H9 (cell line): ENCODE data around the gene PLEKHA7. TPM values are rescaled to one million over a fixed set of nuclear protein-coding genes. Genes with fewer than 3 reads are reported as not detected.

Source experiments
- DNase-seq: peaks from one replicate; pipeline ENCODE4 v3.0.0-alpha.2; 2017
- H2AFZ ChIP-seq: one replicate; pipeline ENCODE4 v1.6.1; 2013; ENCODE audit warnings: mild to moderate bottlenecking, low read length, control low read depth, moderate library complexity
- H2AK5ac ChIP-seq: 2 replicates; pipeline ENCODE4 v1.6.1; 2013; ENCODE audit warnings: low read length, control low read depth, mixed read lengths; ENCODE audit not compliant: insufficient read length
- H2BK120ac ChIP-seq: one replicate; pipeline ENCODE4 v1.6.1; 2013; ENCODE audit warnings: low read depth, mild to moderate bottlenecking, low read length, control low read depth, inconsistent platforms; ENCODE audit not compliant: poor library complexity, severe bottlenecking
- H2BK12ac ChIP-seq: 2 replicates; pipeline ENCODE4 v1.6.1; 2013; ENCODE audit warnings: low read length, control low read depth, mixed read lengths, low read depth; ENCODE audit not compliant: insufficient read length
- H2BK15ac ChIP-seq: 2 replicates; pipeline ENCODE4 v1.6.1; 2013; ENCODE audit warnings: low read depth, low read length, control low read depth
- H2BK20ac ChIP-seq: one replicate; pipeline ENCODE4 v1.6.1; 2013; ENCODE audit warnings: low read depth, mild to moderate bottlenecking, low read length, control low read depth, inconsistent platforms; ENCODE audit not compliant: poor library complexity, severe bottlenecking
- H2BK5ac ChIP-seq: 2 replicates; pipeline ENCODE4 v1.6.1; 2013; ENCODE audit warnings: low read length, control low read depth, mixed read lengths; ENCODE audit not compliant: insufficient read length
- H3K14ac ChIP-seq: 2 replicates; pipeline ENCODE4 v1.6.1; 2013; ENCODE audit warnings: low read length, control low read depth; ENCODE audit not compliant: insufficient read depth
- H3K18ac ChIP-seq: 2 replicates; pipeline ENCODE4 v1.6.1; 2013; ENCODE audit warnings: low read depth, mild to moderate bottlenecking, mixed read lengths, low read length, control low read depth; ENCODE audit not compliant: insufficient read length
- H3K23ac ChIP-seq: 2 replicates; pipeline ENCODE4 v1.6.1; 2013; ENCODE audit warnings: low read length, control low read depth, mixed read lengths, low read depth; ENCODE audit not compliant: insufficient read length
- H3K23me2 ChIP-seq: 2 replicates; pipeline ENCODE4 v1.6.1; 2013; ENCODE audit warnings: low read depth, mild to moderate bottlenecking, mixed read lengths, low read length, control low read depth; ENCODE audit not compliant: insufficient read length, poor library complexity, severe bottlenecking
- H3K27ac ChIP-seq: 2 replicates; pipeline ENCODE4 v1.5.1; 2013; ENCODE audit warnings: low read length, control low read depth, mixed read lengths, low read depth; ENCODE audit not compliant: insufficient read length
- H3K27me3 ChIP-seq: 2 replicates; pipeline ENCODE4 v1.6.1; 2013; ENCODE audit warnings: low read length, control low read depth, inconsistent platforms; ENCODE audit not compliant: insufficient read depth
- H3K4ac ChIP-seq: 2 replicates; pipeline ENCODE4 v1.6.1; 2013; ENCODE audit warnings: low read depth, mild to moderate bottlenecking, control low read depth, inconsistent platforms, low read length, moderate library complexity
- H3K4me1 ChIP-seq: 2 replicates; pipeline ENCODE4 v1.6.1; 2013; ENCODE audit warnings: low read length, control low read depth, inconsistent platforms; ENCODE audit not compliant: insufficient read depth
- H3K4me2 ChIP-seq: 2 replicates; pipeline ENCODE4 v1.6.1; 2013; ENCODE audit warnings: low read length, control low read depth, mixed read lengths; ENCODE audit not compliant: insufficient read length, insufficient read depth
- H3K56ac ChIP-seq: 2 replicates; pipeline ENCODE4 v1.6.1; 2013; ENCODE audit warnings: low read depth, mild to moderate bottlenecking, mixed read lengths, low read length, control low read depth; ENCODE audit not compliant: insufficient read length
- H3K79me1 ChIP-seq: 2 replicates; pipeline ENCODE4 v1.6.1; 2013; ENCODE audit warnings: low read depth, mild to moderate bottlenecking, moderate library complexity, low read length, control low read depth, inconsistent platforms; ENCODE audit not compliant: insufficient read depth, poor library complexity, severe bottlenecking
- H3K79me2 ChIP-seq: 2 replicates; pipeline ENCODE4 v1.6.1; 2013; ENCODE audit warnings: low read length, control low read depth, inconsistent platforms; ENCODE audit not compliant: insufficient read depth
- H3K9ac ChIP-seq: 2 replicates; pipeline ENCODE4 v1.6.1; 2013; ENCODE audit warnings: low read length, control low read depth, mixed read lengths; ENCODE audit not compliant: insufficient read length; ENCODE audit errors: extremely low read depth
- H3K9me3 ChIP-seq: one replicate; pipeline ENCODE4 v1.6.1; 2013; ENCODE audit warnings: low read depth, low read length, inconsistent platforms; ENCODE audit not compliant: control insufficient read depth
- H3T11ph ChIP-seq: one replicate; pipeline ENCODE4 v1.6.1; 2013; ENCODE audit warnings: mild to moderate bottlenecking, low read length, control low read depth, inconsistent platforms
- H4K20me1 ChIP-seq: one replicate; pipeline ENCODE4 v1.6.1; 2013; ENCODE audit not compliant: control insufficient read depth, insufficient read length, insufficient read depth
- H4K5ac ChIP-seq: 2 replicates; pipeline ENCODE4 v1.6.1; 2013; ENCODE audit warnings: low read depth, mild to moderate bottlenecking, mixed read lengths, low read length, control low read depth; ENCODE audit not compliant: insufficient read length
- H4K8ac ChIP-seq: replicated peaks from 2 replicates; pipeline ENCODE4 v1.6.1; 2013; ENCODE audit warnings: low read length, control low read depth, mixed read lengths, low read depth; ENCODE audit not compliant: insufficient read length
- H4K91ac ChIP-seq: 2 replicates; pipeline ENCODE4 v1.6.1; 2013; ENCODE audit warnings: low read depth, mild to moderate bottlenecking, moderate library complexity, mixed read lengths, low read length, control low read depth; ENCODE audit not compliant: insufficient read length
- H3K27ac Mint-ChIP-seq, 3 experiments: 2 replicates in 2 of 3; 3 replicates in 1 of 3; pipeline ENCODE4 v1.8.0; 2020 to 2021; ENCODE audit warnings: mixed read lengths in 3 of 3, mild to moderate bottlenecking in 1 of 3, moderate library complexity in 1 of 3
- H3K27me3 Mint-ChIP-seq: 2 replicates; pipeline ENCODE4 v1.8.0; 2021; ENCODE audit warnings: low read depth, mild to moderate bottlenecking, moderate library complexity, mixed read lengths
- H3K36me3 Mint-ChIP-seq, 3 experiments: 2 replicates in 2 of 3; 3 replicates in 1 of 3; pipeline ENCODE4 v1.8.0; 2020 to 2021; ENCODE audit warnings: low read depth in 3 of 3, mixed read lengths in 3 of 3; ENCODE audit not compliant: insufficient read depth in 1 of 3
- H3K4me1 Mint-ChIP-seq, 2 experiments: 2 replicates each; pipeline ENCODE4 v1.8.0; 2020; ENCODE audit warnings: mixed read lengths in 2 of 2
- H3K4me3 Mint-ChIP-seq, 2 experiments: 2 replicates in 1 of 2; 3 replicates in 1 of 2; pipeline ENCODE4 v1.8.0; 2020 to 2021; ENCODE audit warnings: mild to moderate bottlenecking in 2 of 2, mixed read lengths in 2 of 2, moderate library complexity in 1 of 2
- H3K9me3 Mint-ChIP-seq, 2 experiments: 2 replicates in 1 of 2; 3 replicates in 1 of 2; pipeline ENCODE4 v1.8.0; 2020; ENCODE audit warnings: mild to moderate bottlenecking in 2 of 2, mixed read lengths in 2 of 2, moderate library complexity in 1 of 2
- WGBS: extraction: QIAGEN DNeasy Blood & Tissue Kit; methylation state at CpG from one replicate; pipeline ENCODE4 v1.1.7; 2013; ENCODE audit warnings: missing lambda C conversion rate, low lambda C conversion rate, mixed read lengths; ENCODE audit not compliant: insufficient read length; ENCODE audit errors: extremely low coverage; 5-methylcytosine and 5-hydroxymethylcytosine counted together
- total RNA-seq: library from RNA; stranded (reverse); gene quantifications from 2 replicates; pipeline ENCODE4 v1.2.1, GENCODE V29; 2021
- TF ChIP-seq, protein P1 (sequence below): fragments of 200-600 bp; sonication (generic); conservative IDR thresholded peaks from 3 replicates; pipeline ENCODE4 v1.8.0; 2021; ENCODE audit warnings: antibody characterized with exemption, mild to moderate bottlenecking

PLEKHA7 gene
- total RNA-seq, 1 experiment from 2014 or later, result 21.0 TPM

GRCh38 chr11:16787035-16787742, 227.0 kb downstream of the PLEKHA7 start:
- H3K27ac ChIP-seq, result no peak overlapping the region
- no peak overlapping the region for H2BK12ac ChIP-seq
- H3T11ph ChIP-seq, result no peak overlapping the region
- no peak overlapping the region for H3K4me2 ChIP-seq
- no peaks in the 10 kb centered on the region for H3K79me1 ChIP-seq
- H2AK5ac ChIP-seq, result no peak overlapping the region
- no peaks in the 10 kb centered on the region for H3K27me3 Mint-ChIP-seq
- H2BK5ac ChIP-seq, result no peak overlapping the region
- H2BK20ac ChIP-seq, result no peak overlapping the region
- H3K4me1 ChIP-seq, result no peaks in the 10 kb centered on the region
- H3K14ac ChIP-seq, result no peak overlapping the region
- H3K18ac ChIP-seq, result no peak overlapping the region
- no peaks in the 10 kb centered on the region for H3K27me3 ChIP-seq
- H3K9me3 Mint-ChIP-seq, result no peaks in the 10 kb centered on the region
- no peaks in the 10 kb centered on the region for H3K9me3 ChIP-seq
- TF ChIP-seq, protein P1, sequence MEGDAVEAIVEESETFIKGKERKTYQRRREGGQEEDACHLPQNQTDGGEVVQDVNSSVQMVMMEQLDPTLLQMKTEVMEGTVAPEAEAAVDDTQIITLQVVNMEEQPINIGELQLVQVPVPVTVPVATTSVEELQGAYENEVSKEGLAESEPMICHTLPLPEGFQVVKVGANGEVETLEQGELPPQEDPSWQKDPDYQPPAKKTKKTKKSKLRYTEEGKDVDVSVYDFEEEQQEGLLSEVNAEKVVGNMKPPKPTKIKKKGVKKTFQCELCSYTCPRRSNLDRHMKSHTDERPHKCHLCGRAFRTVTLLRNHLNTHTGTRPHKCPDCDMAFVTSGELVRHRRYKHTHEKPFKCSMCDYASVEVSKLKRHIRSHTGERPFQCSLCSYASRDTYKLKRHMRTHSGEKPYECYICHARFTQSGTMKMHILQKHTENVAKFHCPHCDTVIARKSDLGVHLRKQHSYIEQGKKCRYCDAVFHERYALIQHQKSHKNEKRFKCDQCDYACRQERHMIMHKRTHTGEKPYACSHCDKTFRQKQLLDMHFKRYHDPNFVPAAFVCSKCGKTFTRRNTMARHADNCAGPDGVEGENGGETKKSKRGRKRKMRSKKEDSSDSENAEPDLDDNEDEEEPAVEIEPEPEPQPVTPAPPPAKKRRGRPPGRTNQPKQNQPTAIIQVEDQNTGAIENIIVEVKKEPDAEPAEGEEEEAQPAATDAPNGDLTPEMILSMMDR, result no peak
- H3K36me3 Mint-ChIP-seq, result peaks cover 0 to 9% (median 4%) of the 10 kb centered on the region in 3 experiments; a peak in 4 of 7 replicates
- peaks cover 17 to 19% of the 10 kb centered on the region in 2 experiments for H3K4me1 Mint-ChIP-seq
- no peak overlapping the region for H3K23ac ChIP-seq
- H3K27ac Mint-ChIP-seq, result no peak overlapping the region; a peak in 1 of 7 replicates
- no peak overlapping the region for H4K91ac ChIP-seq
- no peaks in the 10 kb centered on the region for H4K20me1 ChIP-seq
- no peak overlapping the region for H2AFZ ChIP-seq
- DNase-seq, result no peak
- H3K79me2 ChIP-seq, result no peaks in the 10 kb centered on the region
- H3K56ac ChIP-seq, result no peak overlapping the region
- WGBS, result no CpG with 5 or more reads among the region's 7 CpGs
- no peak overlapping the region for H4K8ac ChIP-seq
- no peak overlapping the region for H4K5ac ChIP-seq
- no peak overlapping the region for H2BK120ac ChIP-seq
- H3K4ac ChIP-seq, result no peak overlapping the region
- no peak overlapping the region for H2BK15ac ChIP-seq
- no peaks in the 10 kb centered on the region for H3K23me2 ChIP-seq
- H3K9ac ChIP-seq, result no peak overlapping the region
- H3K4me3 Mint-ChIP-seq, result no peak overlapping the region
